ENCODE data around the gene ZSCAN1.

DNA sequence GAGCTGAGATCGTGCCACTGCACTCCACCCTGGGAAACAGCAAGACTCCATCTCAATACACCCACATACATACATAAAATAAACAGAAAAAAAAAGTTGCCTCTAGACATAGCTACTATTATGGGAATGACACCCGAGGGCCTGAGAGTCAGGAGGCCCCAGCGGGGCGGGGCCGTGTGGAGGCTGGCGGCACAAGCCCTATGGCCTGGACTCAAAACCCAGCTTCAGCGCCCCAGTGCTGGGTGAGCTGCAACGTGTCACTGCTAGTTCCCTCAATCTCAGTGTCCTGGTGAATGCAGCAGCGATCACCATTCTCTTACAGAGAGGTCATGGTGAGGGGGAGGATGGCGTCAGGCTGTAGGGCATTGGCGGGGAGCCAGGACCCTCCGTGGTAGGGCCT is 9.2 kb upstream of the ZSCAN1 start:
- TF ChIP-seq EZH2 (IDR thresholded peaks at IDR 0.05; ENCODE audit: borderline replicate concordance, low read length): no peak
- TF ChIP-seq, protein P1, sequence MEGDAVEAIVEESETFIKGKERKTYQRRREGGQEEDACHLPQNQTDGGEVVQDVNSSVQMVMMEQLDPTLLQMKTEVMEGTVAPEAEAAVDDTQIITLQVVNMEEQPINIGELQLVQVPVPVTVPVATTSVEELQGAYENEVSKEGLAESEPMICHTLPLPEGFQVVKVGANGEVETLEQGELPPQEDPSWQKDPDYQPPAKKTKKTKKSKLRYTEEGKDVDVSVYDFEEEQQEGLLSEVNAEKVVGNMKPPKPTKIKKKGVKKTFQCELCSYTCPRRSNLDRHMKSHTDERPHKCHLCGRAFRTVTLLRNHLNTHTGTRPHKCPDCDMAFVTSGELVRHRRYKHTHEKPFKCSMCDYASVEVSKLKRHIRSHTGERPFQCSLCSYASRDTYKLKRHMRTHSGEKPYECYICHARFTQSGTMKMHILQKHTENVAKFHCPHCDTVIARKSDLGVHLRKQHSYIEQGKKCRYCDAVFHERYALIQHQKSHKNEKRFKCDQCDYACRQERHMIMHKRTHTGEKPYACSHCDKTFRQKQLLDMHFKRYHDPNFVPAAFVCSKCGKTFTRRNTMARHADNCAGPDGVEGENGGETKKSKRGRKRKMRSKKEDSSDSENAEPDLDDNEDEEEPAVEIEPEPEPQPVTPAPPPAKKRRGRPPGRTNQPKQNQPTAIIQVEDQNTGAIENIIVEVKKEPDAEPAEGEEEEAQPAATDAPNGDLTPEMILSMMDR (IDR thresholded peaks at IDR 0.05; ENCODE audit: low read length): no peak
